Measurements from ENCODE around the gene PLAGL1.

- TF ChIP-seq EZH2phosphoT487 (IDR thresholded peaks at IDR 0.05; ENCODE audit: insufficient read depth, low read depth) (no peak), EZH2 (IDR thresholded peaks at IDR 0.05; ENCODE audit: insufficient read depth, poor library complexity, severe bottlenecking) (no peak)
Observed at GRCh38 chr6:143953922-143954321, 54.1 kb downstream of the PLAGL1 start.

All from GM23248 (cell line).